Stimulated activated naive CD8-positive, alpha-beta T cell treated with anti-CD3 and anti-CD28 coated beads, Interleukin-15, amount 100 ng/mL, for 72 hours (primary cell): ENCODE data around the gene TOGARAM2.
A peak's percentile ranks its signal among the peaks of the same experiment; 100 is the strongest.
"Not testable (repeated sequence)": the region's sequence is repeated elsewhere in the genome, so short reads cannot be mapped to it uniquely, and the experiment has no call there.

Experiments
- ATAC-seq: fragments of 150-1000 bp; cut with Tn5 transposase; 2 replicates; pipeline ENCODE4 v1.10.0; 2021; ENCODE audit warnings: mild to moderate bottlenecking, moderate library complexity
- DNase-seq, 2 donors: peaks; one replicate each; pipeline ENCODE4 v3.0.0; 2021 to 2022
- H3K27ac Mint-ChIP-seq, 2 donors: one replicate each; pipeline ENCODE4 v1.8.0; 2022; ENCODE audit warnings: mild to moderate bottlenecking in 2 of 2, mixed read lengths in 2 of 2, moderate library complexity in 2 of 2
- H3K27me3 Mint-ChIP-seq: one replicate; pipeline ENCODE4 v1.8.0; 2022; ENCODE audit warnings: mixed read lengths
- H3K4me1 Mint-ChIP-seq: one replicate; pipeline ENCODE4 v1.8.0; 2022; ENCODE audit warnings: mild to moderate bottlenecking, mixed read lengths
- H3K4me3 Mint-ChIP-seq, 2 donors: one replicate each; pipeline ENCODE4 v1.8.0; 2022; ENCODE audit warnings: mild to moderate bottlenecking in 2 of 2, mixed read lengths in 2 of 2, moderate library complexity in 1 of 2
- H3K9me3 Mint-ChIP-seq, 2 donors: one replicate each; pipeline ENCODE4 v1.8.0; 2022; ENCODE audit warnings: mixed read lengths in 2 of 2

TOGARAM2 gene

GRCh38 chr2:28962505-28962904 lies 18.6 kb upstream of the TOGARAM2 start:
- DNase-seq (no peak), ATAC-seq (no peak)
- H3K27ac Mint-ChIP-seq, result no peak overlapping the region
- H3K4me1 Mint-ChIP-seq, result no peaks in the 10 kb centered on the region
- H3K4me3 Mint-ChIP-seq, result no peak overlapping the region
- H3K27me3 Mint-ChIP-seq, result no peaks in the 10 kb centered on the region
- H3K9me3 Mint-ChIP-seq, result no peaks in the 10 kb centered on the region

DNA sequence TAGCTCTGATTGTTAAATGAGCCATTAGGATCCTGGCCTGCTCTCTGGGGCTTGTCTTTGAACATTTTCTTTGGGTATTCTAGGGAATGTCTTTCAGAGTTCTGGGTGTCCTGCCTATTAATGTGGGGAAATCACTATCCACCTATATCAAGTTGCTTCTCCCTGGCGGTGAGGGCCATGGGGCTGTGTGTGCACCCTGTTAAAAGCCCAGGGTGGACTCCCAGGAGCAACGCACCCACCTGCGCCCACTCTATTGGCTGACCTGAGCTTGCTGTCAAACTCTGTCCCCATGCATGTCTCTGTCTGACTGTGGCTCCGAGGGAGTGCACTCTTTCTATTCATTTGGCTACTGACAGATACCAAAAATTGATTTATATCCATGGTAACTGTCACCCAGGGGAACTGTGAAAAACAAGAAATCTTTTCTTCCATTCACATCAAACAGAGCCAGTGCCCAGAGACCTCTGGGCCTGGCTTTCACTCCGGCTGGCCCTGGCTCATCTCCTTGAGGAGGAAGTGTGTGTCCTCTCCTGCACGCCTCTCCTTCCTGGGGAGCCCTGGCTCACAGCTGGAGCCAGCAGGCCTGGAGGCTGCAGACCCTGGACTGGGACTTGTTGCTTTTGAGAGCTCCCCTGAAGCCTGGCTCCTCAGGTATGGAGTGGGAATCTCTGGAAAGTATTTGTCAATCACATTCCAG lies 10.5 kb upstream of the TOGARAM2 start:
- H3K4me3 Mint-ChIP-seq, result no peak overlapping the region
- H3K27ac Mint-ChIP-seq, result no peak overlapping the region
- ATAC-seq, result no peak

GRCh38 chr2:28972778-28973335 lies 8.2 kb upstream of the TOGARAM2 start:
- no peaks in the 10 kb centered on the region for H3K9me3 Mint-ChIP-seq
- H3K27ac Mint-ChIP-seq, result no peak overlapping the region
- H3K4me1 Mint-ChIP-seq, result peaks cover 12% of the 10 kb centered on the region
- peak; percentile 64 for ATAC-seq
- DNase-seq, result no peak
- peak overlapping the region in 1 of 2 donors; percentile 9 for H3K4me3 Mint-ChIP-seq
- no peaks in the 10 kb centered on the region for H3K27me3 Mint-ChIP-seq

More for the DNA sequence above, 10.5 kb upstream of the TOGARAM2 start:
- Mint-ChIP-seq H3K27me3 (no peaks in the 10 kb centered on the region), H3K9me3 (no peaks in the 10 kb centered on the region), H3K4me1 (peaks cover 12% of the 10 kb centered on the region)
- DNase-seq, result no peak

DNA sequence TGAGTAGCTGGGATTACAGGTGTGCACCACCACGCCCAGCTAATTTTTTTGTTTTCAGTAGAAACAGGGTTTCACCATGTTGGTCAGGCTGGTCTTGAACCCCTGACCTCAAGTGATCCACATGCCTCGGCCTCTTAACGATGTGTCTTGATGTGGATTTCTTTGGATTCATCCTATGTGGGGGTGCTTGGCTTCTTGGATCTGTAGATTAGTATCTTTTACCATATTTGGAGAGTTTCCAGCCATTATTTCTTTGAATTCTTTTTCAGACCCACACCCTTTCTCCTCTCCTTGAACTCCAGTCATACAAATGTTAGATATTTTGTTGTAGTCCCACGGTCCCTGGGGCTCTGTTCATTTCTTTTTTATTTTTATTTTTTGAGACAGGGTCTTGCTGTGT lies 6.8 kb upstream of the TOGARAM2 start:
- H3K27me3 Mint-ChIP-seq, result no peaks in the 10 kb centered on the region
- no peak overlapping the region for H3K27ac Mint-ChIP-seq
- no peak overlapping the region for H3K4me3 Mint-ChIP-seq
- H3K9me3 Mint-ChIP-seq, result no peaks in the 10 kb centered on the region
- peaks cover 12% of the 10 kb centered on the region for H3K4me1 Mint-ChIP-seq
- ATAC-seq, result no peak
- DNase-seq, result no peak

GRCh38 chr2:28975671-28976070 lies 5.4 kb upstream of the TOGARAM2 start:
- no peak for ATAC-seq

GRCh38 chr2:28976584-28976983 lies 4.5 kb upstream of the TOGARAM2 start:
- DNase-seq (no peak), ATAC-seq (no peak)
- Mint-ChIP-seq H3K4me1 (peaks cover 12% of the 10 kb centered on the region), H3K9me3 (no peaks in the 10 kb centered on the region), H3K27me3 (no peaks in the 10 kb centered on the region), H3K27ac (peak overlapping the region; percentile 64 to 68), H3K4me3 (no peak overlapping the region)

More at GRCh38 chr2:28975671-28976070, 5.4 kb upstream of the TOGARAM2 start:
- DNase-seq, result no peak
- Mint-ChIP-seq H3K27me3 (no peaks in the 10 kb centered on the region), H3K4me3 (no peak overlapping the region), H3K9me3 (no peaks in the 10 kb centered on the region), H3K4me1 (peaks cover 12% of the 10 kb centered on the region), H3K27ac (no peak overlapping the region)

DNA sequence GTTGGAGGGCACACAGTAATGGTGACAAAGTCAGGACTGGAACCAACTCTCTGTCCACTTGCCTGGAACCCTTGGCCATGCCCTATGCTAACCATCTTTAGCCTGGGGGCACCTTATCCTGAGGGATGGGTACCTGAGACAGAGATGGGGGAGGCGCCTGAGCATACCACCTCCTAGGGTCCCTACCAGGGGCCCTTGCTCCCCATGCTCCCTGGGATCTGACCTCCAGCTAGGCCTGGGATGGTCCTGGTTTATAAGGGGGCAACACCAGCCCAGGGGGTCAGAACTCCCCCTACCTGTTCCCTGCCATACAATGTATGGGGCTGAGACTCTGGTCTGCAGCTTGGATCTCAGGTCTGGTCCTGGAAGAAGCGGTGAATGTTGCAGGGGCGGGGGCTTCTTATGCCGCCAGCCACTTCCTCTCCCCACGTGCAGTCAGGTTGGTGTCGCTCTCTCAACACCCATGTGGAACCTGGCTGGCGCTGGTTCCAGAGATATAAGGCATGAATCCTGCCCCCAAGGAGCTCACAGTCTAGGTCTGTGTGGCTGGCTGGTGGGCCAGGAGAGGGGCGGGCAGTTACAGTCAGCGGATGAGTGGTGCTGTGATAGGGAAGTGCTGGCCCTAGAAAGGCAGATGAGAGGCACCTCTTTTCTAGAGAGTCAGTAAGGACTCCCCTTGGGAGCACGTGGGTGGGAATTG lies 3.8 kb upstream of the TOGARAM2 start:
- no peak overlapping the region for H3K27ac Mint-ChIP-seq
- ATAC-seq, result no peak
- H3K9me3 Mint-ChIP-seq, result no peaks in the 10 kb centered on the region
- H3K27me3 Mint-ChIP-seq, result no peaks in the 10 kb centered on the region
- no peak for DNase-seq
- H3K4me1 Mint-ChIP-seq, result peaks cover 12% of the 10 kb centered on the region
- no peak overlapping the region for H3K4me3 Mint-ChIP-seq

DNA sequence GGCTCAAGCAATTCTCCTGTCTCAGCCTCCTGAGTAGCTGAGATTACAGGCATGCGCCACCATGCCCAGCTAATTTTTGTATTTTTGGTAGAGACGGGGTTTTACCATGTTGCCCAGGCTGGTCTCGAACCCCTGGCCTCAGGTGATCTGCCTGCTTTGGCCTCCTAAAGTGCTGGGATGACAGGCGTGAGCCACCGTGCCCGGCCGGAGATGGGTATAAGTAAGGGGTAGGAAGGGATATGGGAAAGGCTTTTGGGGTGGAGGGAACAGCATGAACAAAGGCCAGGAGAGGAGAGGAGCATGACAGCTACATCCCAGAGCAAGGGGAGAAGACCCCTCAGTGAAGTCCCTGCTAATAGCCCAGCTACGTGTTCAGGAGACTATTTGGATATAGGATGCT lies 3.1 kb upstream of the TOGARAM2 start:
- H3K9me3 Mint-ChIP-seq, DNase-seq, H3K4me3 Mint-ChIP-seq, ATAC-seq, H3K27me3 Mint-ChIP-seq, H3K4me1 Mint-ChIP-seq: not testable (repeated sequence)
- peak overlapping the region in 1 of 2 donors; percentile 84 for H3K27ac Mint-ChIP-seq

GRCh38 chr2:28978606-28979005 lies 2.5 kb upstream of the TOGARAM2 start:
- Mint-ChIP-seq H3K9me3 (no peaks in the 10 kb centered on the region), H3K4me1 (peaks cover 1% of the 10 kb centered on the region), H3K4me3 (no peak overlapping the region), H3K27me3 (no peaks in the 10 kb centered on the region), H3K27ac (no peak overlapping the region)
- ATAC-seq (no peak), DNase-seq (no peak)

GRCh38 chr2:28979041-28979440 lies 2.1 kb upstream of the TOGARAM2 start:
- ATAC-seq (no peak), DNase-seq (no peak)
- Mint-ChIP-seq H3K4me1 (no peaks in the 10 kb centered on the region), H3K27ac (no peak overlapping the region), H3K4me3 (no peak overlapping the region), H3K9me3 (no peaks in the 10 kb centered on the region), H3K27me3 (no peaks in the 10 kb centered on the region)

DNA sequence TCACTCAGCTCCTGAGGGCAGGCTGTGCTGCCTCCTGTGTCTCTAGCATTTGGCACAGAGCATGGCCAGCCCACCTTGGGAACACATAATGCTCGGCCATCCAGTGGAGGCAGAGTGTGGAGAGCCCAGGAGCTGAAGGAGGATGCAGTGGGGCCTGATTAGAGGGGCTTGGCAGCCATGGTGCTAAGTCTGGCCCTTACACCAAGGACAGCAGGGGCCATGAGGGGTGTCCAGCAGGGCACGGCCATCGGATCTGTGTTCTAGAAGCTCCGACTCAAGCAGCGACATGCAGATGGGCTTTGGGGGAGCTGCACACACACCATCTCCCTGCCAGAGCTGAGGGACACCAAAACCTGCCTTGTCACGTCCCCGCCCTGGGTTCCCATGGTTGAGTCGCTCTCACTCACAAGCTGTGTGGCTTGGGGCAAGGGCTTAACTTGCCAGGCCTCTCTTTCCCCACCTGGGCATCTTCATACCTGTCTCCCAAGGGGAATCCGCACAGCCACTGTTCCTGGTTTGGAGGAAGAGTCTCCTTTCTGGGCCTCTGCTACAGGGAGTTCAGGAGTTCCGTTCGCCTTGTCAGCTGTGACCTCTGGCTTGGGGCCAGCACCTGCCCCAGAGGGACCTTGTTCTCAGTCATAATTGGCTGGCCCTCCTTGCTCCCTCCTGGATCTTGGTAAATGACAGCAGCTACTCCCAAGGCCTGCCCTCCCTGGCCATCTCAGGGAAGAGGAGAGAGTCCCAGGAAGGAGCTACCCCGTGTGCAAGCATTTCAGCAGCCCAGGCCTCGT lies 1.3 kb upstream of the TOGARAM2 start:
- H3K27me3 Mint-ChIP-seq, result no peaks in the 10 kb centered on the region
- no peak overlapping the region for H3K4me3 Mint-ChIP-seq
- peak overlapping the region in 1 of 2 donors; percentile 74 for H3K27ac Mint-ChIP-seq
- no peak for ATAC-seq
- no peaks in the 10 kb centered on the region for H3K4me1 Mint-ChIP-seq
- no peak for DNase-seq
- no peaks in the 10 kb centered on the region for H3K9me3 Mint-ChIP-seq

- Mint-ChIP-seq H3K9me3 (no peaks in the 10 kb centered on the region), H3K4me3 (no peak overlapping the region), H3K4me1 (no peaks in the 10 kb centered on the region), H3K27ac (no peak overlapping the region), H3K27me3 (no peaks in the 10 kb centered on the region)
- ATAC-seq (no peak), DNase-seq (no peak)
Observed at GRCh38 chr2:28980368-28981015, 606 bp upstream of the TOGARAM2 start.

- ATAC-seq (peak; percentile 51), DNase-seq (no peak)
- Mint-ChIP-seq H3K9me3 (no peaks in the 10 kb centered on the region), H3K27me3 (no peaks in the 10 kb centered on the region), H3K4me3 (no peak overlapping the region), H3K27ac (no peak overlapping the region), H3K4me1 (no peaks in the 10 kb centered on the region)
Observed at GRCh38 chr2:28981620-28982376, 700 bp downstream of the TOGARAM2 start.

DNA sequence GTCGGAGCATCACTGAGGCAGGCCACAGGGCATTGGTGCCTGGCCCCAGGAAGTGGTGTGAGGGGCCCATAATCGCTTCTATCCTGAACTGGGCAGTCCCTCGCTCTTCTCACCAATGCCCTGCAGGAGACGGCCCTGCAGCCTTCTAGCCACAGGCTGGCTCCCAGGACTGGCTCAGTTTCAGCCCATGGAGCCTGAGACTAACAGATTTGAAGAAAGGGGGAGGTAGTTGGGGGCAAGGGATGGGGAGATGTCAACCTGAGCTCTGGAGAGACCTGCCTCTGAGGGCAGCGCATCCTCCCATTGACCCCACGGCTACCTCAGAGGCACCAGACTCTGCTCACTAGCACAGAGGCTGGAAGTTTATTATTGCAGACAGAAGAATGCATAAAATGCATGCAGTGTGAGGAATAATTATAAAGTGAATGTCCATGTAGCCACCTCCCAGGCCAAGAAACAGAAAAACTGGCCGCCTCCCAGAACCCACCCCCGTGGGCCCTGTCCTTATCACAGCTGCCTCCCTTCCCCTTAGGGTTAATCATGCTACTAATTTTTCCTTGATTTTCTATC lies 1.4 kb downstream of the TOGARAM2 start:
- ATAC-seq (no peak), DNase-seq (no peak)
- H3K4me3 Mint-ChIP-seq, result no peak overlapping the region
- H3K9me3 Mint-ChIP-seq, result no peaks in the 10 kb centered on the region
- no peaks in the 10 kb centered on the region for H3K4me1 Mint-ChIP-seq
- H3K27me3 Mint-ChIP-seq, result no peaks in the 10 kb centered on the region
- no peak overlapping the region for H3K27ac Mint-ChIP-seq
